HL-60 (cell line): ENCODE measurements around the gene LIMK1.

Experiments used
- DNase-seq, 2 experiments: peaks; one replicate each; pipeline ENCODE4 v3.0.0-alpha.2; 2010 to 2020; ENCODE audit warnings: low read depth in 1 of 2, low spot score in 1 of 2
- H3K27ac ChIP-seq: fragments of 250-450 bp; sonication (Bioruptor Pico); replicated peaks from 2 replicates; pipeline ENCODE4 v1.5.1; 2020; ENCODE audit warnings: mild to moderate bottlenecking, moderate library complexity
- H3K27me3 ChIP-seq: fragments of 250-450 bp; sonication (Bioruptor Pico); 2 replicates; pipeline ENCODE4 v1.5.1; 2021; ENCODE audit warnings: mild to moderate bottlenecking, moderate library complexity; ENCODE audit not compliant: insufficient read depth, poor library complexity, severe bottlenecking
- H3K4me3 ChIP-seq: replicated peaks from 2 replicates; pipeline ENCODE4 v1.5.1; 2011; ENCODE audit warnings: mild to moderate bottlenecking, control low read depth, low read length; ENCODE audit not compliant: insufficient read depth
- GABPA ChIP-seq: IDR thresholded peaks from 2 replicates; pipeline ENCODE4 v1.6.1; 2012; ENCODE audit warnings: low read depth
- POLR2AphosphoS5 ChIP-seq: IDR thresholded peaks from 2 replicates; pipeline ENCODE4 v1.6.1; 2012; ENCODE audit warnings: low read depth
- SPI1 ChIP-seq: IDR thresholded peaks from 2 replicates; pipeline ENCODE4 v1.6.1; 2012; ENCODE audit warnings: low read depth, mild to moderate bottlenecking, borderline replicate concordance
- TF ChIP-seq, protein P1 (sequence below): IDR thresholded peaks from one replicate; pipeline ENCODE4 v1.5.1; 2011; ENCODE audit warnings: low read length, control low read depth, inconsistent platforms; ENCODE audit not compliant: insufficient read depth
- TF ChIP-seq, protein P2 (sequence below): IDR thresholded peaks from 2 replicates; pipeline ENCODE4 v1.6.1; 2012; ENCODE audit warnings: low read depth; ENCODE audit not compliant: insufficient replicate concordance

Gene LIMK1

DNA sequence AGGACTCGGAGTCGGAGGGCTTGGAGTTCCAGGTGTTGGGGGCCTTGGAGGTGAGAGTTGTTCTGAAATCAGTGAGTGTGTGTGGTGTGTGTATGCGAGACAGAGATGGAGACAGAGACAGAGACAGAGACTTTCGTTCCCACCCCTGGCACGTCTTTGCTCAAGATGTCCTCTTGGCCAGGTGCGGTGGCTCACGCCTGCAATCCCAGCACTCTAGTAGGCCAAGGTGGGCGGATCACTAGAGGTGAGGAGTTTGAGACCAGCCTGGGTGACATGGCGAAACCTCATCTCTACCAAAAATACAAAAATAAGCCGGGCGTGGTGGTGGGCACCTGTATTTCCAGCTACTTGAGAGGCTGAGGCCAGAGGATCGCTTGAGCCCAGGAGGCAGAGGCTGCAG, 20.0 kb upstream of the LIMK1 start:
- no peak overlapping the region for H3K27ac ChIP-seq
- no peaks in the 10 kb centered on the region for H3K27me3 ChIP-seq
- TF ChIP-seq, protein P1, sequence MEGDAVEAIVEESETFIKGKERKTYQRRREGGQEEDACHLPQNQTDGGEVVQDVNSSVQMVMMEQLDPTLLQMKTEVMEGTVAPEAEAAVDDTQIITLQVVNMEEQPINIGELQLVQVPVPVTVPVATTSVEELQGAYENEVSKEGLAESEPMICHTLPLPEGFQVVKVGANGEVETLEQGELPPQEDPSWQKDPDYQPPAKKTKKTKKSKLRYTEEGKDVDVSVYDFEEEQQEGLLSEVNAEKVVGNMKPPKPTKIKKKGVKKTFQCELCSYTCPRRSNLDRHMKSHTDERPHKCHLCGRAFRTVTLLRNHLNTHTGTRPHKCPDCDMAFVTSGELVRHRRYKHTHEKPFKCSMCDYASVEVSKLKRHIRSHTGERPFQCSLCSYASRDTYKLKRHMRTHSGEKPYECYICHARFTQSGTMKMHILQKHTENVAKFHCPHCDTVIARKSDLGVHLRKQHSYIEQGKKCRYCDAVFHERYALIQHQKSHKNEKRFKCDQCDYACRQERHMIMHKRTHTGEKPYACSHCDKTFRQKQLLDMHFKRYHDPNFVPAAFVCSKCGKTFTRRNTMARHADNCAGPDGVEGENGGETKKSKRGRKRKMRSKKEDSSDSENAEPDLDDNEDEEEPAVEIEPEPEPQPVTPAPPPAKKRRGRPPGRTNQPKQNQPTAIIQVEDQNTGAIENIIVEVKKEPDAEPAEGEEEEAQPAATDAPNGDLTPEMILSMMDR = no peak
- TF ChIP-seq GABPA = no peak
- H3K4me3 ChIP-seq = no peak overlapping the region
- no peak for DNase-seq

DNA sequence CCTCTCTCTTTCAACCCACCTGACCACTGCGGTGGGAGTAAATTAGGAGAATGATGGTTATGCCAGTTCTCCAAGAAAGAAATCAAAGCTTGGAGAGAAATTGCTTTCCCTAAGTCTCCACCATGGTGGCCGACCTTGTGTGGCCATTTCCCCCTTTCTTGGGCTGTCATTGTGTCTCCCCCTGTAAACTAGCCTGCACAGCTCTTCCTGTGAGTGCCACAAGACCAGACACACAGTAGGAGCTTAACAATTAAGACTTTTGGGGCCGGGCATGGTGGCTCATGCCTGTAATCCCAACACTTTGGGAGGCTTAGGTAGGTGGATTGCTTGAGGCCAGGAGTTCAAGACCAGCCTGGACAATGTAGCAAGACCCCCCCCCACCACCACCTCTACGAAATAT, 18.9 kb upstream of the LIMK1 start:
- Histone ChIP-seq H3K27me3 (no peaks in the 10 kb centered on the region), H3K27ac (no peak overlapping the region), H3K4me3 (no peak overlapping the region)
- DNase-seq = no peak
- TF ChIP-seq SPI1 = no peak
- no peak for TF ChIP-seq POLR2AphosphoS5
- TF ChIP-seq, protein P2, sequence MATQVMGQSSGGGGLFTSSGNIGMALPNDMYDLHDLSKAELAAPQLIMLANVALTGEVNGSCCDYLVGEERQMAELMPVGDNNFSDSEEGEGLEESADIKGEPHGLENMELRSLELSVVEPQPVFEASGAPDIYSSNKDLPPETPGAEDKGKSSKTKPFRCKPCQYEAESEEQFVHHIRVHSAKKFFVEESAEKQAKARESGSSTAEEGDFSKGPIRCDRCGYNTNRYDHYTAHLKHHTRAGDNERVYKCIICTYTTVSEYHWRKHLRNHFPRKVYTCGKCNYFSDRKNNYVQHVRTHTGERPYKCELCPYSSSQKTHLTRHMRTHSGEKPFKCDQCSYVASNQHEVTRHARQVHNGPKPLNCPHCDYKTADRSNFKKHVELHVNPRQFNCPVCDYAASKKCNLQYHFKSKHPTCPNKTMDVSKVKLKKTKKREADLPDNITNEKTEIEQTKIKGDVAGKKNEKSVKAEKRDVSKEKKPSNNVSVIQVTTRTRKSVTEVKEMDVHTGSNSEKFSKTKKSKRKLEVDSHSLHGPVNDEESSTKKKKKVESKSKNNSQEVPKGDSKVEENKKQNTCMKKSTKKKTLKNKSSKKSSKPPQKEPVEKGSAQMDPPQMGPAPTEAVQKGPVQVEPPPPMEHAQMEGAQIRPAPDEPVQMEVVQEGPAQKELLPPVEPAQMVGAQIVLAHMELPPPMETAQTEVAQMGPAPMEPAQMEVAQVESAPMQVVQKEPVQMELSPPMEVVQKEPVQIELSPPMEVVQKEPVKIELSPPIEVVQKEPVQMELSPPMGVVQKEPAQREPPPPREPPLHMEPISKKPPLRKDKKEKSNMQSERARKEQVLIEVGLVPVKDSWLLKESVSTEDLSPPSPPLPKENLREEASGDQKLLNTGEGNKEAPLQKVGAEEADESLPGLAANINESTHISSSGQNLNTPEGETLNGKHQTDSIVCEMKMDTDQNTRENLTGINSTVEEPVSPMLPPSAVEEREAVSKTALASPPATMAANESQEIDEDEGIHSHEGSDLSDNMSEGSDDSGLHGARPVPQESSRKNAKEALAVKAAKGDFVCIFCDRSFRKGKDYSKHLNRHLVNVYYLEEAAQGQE = no peak
- TF ChIP-seq, protein P1 = no peak
- TF ChIP-seq GABPA = no peak

DNA sequence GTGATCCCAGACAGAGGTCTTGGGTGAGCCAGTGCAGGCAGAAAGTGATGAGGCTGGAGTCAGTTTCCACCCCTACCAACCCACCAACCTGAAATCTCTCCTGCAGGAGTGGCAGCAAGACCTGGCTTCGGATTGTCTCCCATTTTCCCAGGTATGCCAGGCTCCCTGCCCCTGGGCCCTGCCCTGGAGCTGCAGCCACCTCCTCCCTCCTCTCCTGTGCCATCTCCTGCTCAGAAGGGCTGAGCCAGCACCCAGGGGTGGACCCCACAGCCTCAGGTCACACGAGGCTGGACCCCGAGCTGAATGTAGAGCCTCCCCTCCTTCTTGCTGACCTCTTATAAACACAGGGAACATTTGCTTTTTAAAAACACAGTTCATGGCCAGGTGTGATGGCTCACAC, 17.0 kb upstream of the LIMK1 start:
- no peak overlapping the region for H3K27ac ChIP-seq
- no peak for DNase-seq
- H3K4me3 ChIP-seq = no peak overlapping the region
- no peaks in the 10 kb centered on the region for H3K27me3 ChIP-seq
- TF ChIP-seq SPI1 (no peak), POLR2AphosphoS5 (no peak), GABPA (no peak)
- TF ChIP-seq, protein P1 = no peak
- TF ChIP-seq, protein P2 = no peak

DNA sequence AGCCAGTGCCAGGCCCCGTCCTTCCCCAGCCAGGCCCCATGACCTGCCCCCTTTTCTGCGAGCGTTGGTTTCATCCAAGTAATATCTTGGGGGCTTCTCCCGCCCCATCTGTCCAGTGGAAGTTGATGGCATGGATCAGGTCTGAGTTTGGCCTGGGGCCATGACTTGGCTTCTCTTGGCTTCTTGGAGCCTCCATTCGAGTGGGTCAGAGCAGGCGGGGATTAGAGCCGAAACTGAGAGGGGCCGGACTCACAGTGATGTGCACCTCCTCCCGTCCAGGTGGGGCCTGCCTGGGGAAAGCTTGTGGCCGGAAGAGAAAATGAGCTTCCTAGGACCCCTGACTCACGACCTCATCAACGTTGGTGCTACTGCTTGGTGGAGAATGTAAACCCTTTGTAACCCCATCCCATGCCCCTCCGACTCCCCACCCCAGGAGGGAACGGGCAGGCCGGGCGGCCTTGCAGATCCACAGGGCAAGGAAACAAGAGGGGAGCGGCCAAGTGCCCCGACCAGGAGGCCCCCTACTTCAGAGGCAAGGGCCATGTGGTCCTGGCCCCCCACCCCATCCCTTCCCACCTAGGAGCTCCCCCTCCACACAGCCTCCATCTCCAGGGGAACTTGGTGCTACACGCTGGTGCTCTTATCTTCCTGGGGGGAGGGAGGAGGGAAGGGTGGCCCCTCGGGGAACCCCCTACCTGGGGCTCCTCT, 15.1 kb upstream of the LIMK1 start:
- Histone ChIP-seq H3K4me3 (no peak overlapping the region), H3K27me3 (no peaks in the 10 kb centered on the region), H3K27ac (no peak overlapping the region)
- TF ChIP-seq GABPA = no peak
- no peak for DNase-seq
